IMR-90 (cell line): Measurements from ENCODE around the gene SHROOM3. TPM values are rescaled to one million over a fixed set of nuclear protein-coding genes. Genes with fewer than 3 reads are reported as not detected.

ENCODE experiments used
- ATAC-seq: fragments of 200-7000 bp; cut with Tn5 transposase; 2 replicates; pipeline ENCODE4 v1.9.1; 2020; ENCODE audit warnings: low read depth, mild to moderate bottlenecking, moderate library complexity
- BruUV-seq: library from RNA; stranded (reverse); fragments of 400-500 nt; replicated peaks from 2 replicates; lab custom pipeline; 2021; lab: Mats Ljungman, UMichigan
- CTCF ChIA-PET: fragments of 300-600 bp; formaldehyde crosslinking; extraction: SDS; loops from one replicate; lab custom pipeline; 2021; ENCODE audit warnings: antibody characterized with exemption; lab: Yijun Ruan, JAX
- POLR2A ChIA-PET: fragments of 300-600 bp; sonication (Branson Sonifier 250); formaldehyde crosslinking; loops from one replicate; lab custom pipeline; 2022; ENCODE audit warnings: antibody characterized with exemption; ENCODE audit not compliant: unreplicated experiment; lab: Charles Lee
- DNase-seq: peaks from one replicate; pipeline ENCODE4 v3.0.0; 2013
- H2AFZ ChIP-seq: replicated peaks from 2 replicates; pipeline ENCODE3; 2013; ENCODE audit warnings: low read length, mild to moderate bottlenecking; ENCODE audit not compliant: poor library complexity
- H2AK5ac ChIP-seq: 2 replicates; pipeline ENCODE4 v1.6.1; 2013; ENCODE audit warnings: low read depth, low read length, inconsistent platforms
- H2AK9ac ChIP-seq: replicated peaks from 2 replicates; pipeline ENCODE3; 2013; ENCODE audit warnings: mild to moderate bottlenecking, low read depth, low read length, moderate library complexity; ENCODE audit not compliant: poor library complexity
- H2BK120ac ChIP-seq: 2 replicates; pipeline ENCODE4 v1.6.1; 2013; ENCODE audit warnings: low read depth, low read length, inconsistent platforms
- H2BK15ac ChIP-seq: 3 replicates; pipeline ENCODE4 v1.6.1; 2013; ENCODE audit warnings: low read depth, low read length, inconsistent platforms
- H2BK20ac ChIP-seq: 2 replicates; pipeline ENCODE4 v1.6.1; 2013; ENCODE audit warnings: low read depth, mild to moderate bottlenecking, inconsistent platforms, low read length, moderate library complexity
- H2BK5ac ChIP-seq: 2 replicates; pipeline ENCODE4 v1.6.1; 2013; ENCODE audit warnings: mild to moderate bottlenecking, low read depth, low read length, inconsistent platforms; ENCODE audit not compliant: poor library complexity, severe bottlenecking
- H3K14ac ChIP-seq: replicated peaks from 2 replicates; pipeline ENCODE4 v1.6.1; 2013; ENCODE audit warnings: low read depth, low read length, inconsistent platforms
- H3K18ac ChIP-seq: 2 replicates; pipeline ENCODE4 v1.6.1; 2013; ENCODE audit warnings: low read depth, low read length, control low read depth
- H3K23ac ChIP-seq: 2 replicates; pipeline ENCODE4 v1.6.1; 2013; ENCODE audit warnings: low read depth, low read length, inconsistent platforms
- H3K27ac ChIP-seq: 2 replicates; pipeline ENCODE4 v1.5.1; 2013; ENCODE audit warnings: mild to moderate bottlenecking, control low read depth, low read length; ENCODE audit not compliant: insufficient read depth
- H3K27me3 ChIP-seq: 2 replicates; pipeline ENCODE4 v1.6.1; 2013; ENCODE audit warnings: low read length; ENCODE audit not compliant: control insufficient read depth, insufficient read depth
- H3K36me3 ChIP-seq: 2 replicates; pipeline ENCODE4 v1.6.1; 2013; ENCODE audit warnings: low read length, mixed read lengths; ENCODE audit not compliant: control insufficient read depth, insufficient read depth
- H3K4ac ChIP-seq: 2 replicates; pipeline ENCODE4 v1.6.1; 2013; ENCODE audit warnings: low read depth, low read length, inconsistent platforms
- H3K4me1 ChIP-seq: 2 replicates; pipeline ENCODE4 v1.6.1; 2013; ENCODE audit warnings: low read length, mixed read lengths; ENCODE audit not compliant: control insufficient read depth, insufficient read depth
- H3K4me2 ChIP-seq: 2 replicates; pipeline ENCODE4 v1.6.1; 2013; ENCODE audit warnings: low read depth, mild to moderate bottlenecking, control low read depth, low read length, moderate library complexity
- H3K4me3 ChIP-seq: 2 replicates; pipeline ENCODE4 v1.5.1; 2013; ENCODE audit warnings: low read depth, mild to moderate bottlenecking, control low read depth, low read length, moderate library complexity; ENCODE audit not compliant: insufficient read depth
- H3K56ac ChIP-seq: 2 replicates; pipeline ENCODE4 v1.6.1; 2013; ENCODE audit warnings: low read length, inconsistent platforms; ENCODE audit not compliant: insufficient read depth; ENCODE audit errors: extremely low read depth
- H3K79me1 ChIP-seq, 2 experiments: 2 replicates each; pipeline ENCODE4 v1.6.1; 2013; ENCODE audit warnings: low read length in 2 of 2, inconsistent platforms in 1 of 2, low read depth in 1 of 2
- H3K9ac ChIP-seq: 2 replicates; pipeline ENCODE4 v1.6.1; 2013; ENCODE audit warnings: low read depth, low read length, control low read depth
- H3K9me1 ChIP-seq: 2 replicates; pipeline ENCODE4 v1.6.1; 2013; ENCODE audit warnings: low read length, inconsistent platforms; ENCODE audit not compliant: insufficient read depth
- H3K9me3 ChIP-seq: 2 replicates; pipeline ENCODE4 v1.6.1; 2013; ENCODE audit warnings: low read length; ENCODE audit not compliant: control insufficient read depth, insufficient read depth
- H4K20me1 ChIP-seq: 2 replicates; pipeline ENCODE4 v1.6.1; 2013; ENCODE audit warnings: low read length, inconsistent platforms; ENCODE audit not compliant: insufficient read depth
- H4K5ac ChIP-seq: 2 replicates; pipeline ENCODE4 v1.6.1; 2013; ENCODE audit warnings: mild to moderate bottlenecking, low read depth, low read length, control low read depth
- H4K8ac ChIP-seq, 2 experiments: 2 replicates each; pipeline ENCODE4 v1.6.1; 2013; ENCODE audit warnings: low read depth in 2 of 2, low read length in 2 of 2, control low read depth in 1 of 2, inconsistent platforms in 1 of 2
- H4K91ac ChIP-seq: 2 replicates; pipeline ENCODE4 v1.6.1; 2013; ENCODE audit warnings: low read depth, low read length, inconsistent platforms; ENCODE audit not compliant: insufficient read depth
- BHLHE40 ChIP-seq: fragments of 150-350 bp; IDR thresholded peaks from 2 replicates; pipeline ENCODE4 v1.6.1; 2016; ENCODE audit warnings: mild to moderate bottlenecking, low read depth, low read length
- CEBPB ChIP-seq: IDR thresholded peaks from 2 replicates; pipeline ENCODE4 v1.6.1; 2012; ENCODE audit warnings: low read depth, low read length, improper control_type of control experiment
- CHD1 ChIP-seq: IDR thresholded peaks from 2 replicates; pipeline ENCODE4 v1.6.1; 2012; ENCODE audit warnings: low read depth, low read length, improper control_type of control experiment
- CTCF ChIP-seq: conservative IDR thresholded peaks from 2 replicates; pipeline ENCODE4 v1.5.1; 2012; ENCODE audit warnings: mild to moderate bottlenecking, low read depth, low read length, improper control_type of control experiment
- FOS ChIP-seq: fragments of 150-350 bp; IDR thresholded peaks from 2 replicates; pipeline ENCODE4 v1.6.1; 2016; ENCODE audit warnings: low read depth, low read length
- MAZ ChIP-seq: IDR thresholded peaks from 2 replicates; pipeline ENCODE4 v1.6.1; 2012; ENCODE audit warnings: low read depth, mild to moderate bottlenecking, low read length, improper control_type of control experiment, moderate library complexity, borderline replicate concordance
- MXI1 ChIP-seq: IDR thresholded peaks from 2 replicates; pipeline ENCODE4 v1.6.1; 2012; ENCODE audit warnings: low read depth, mild to moderate bottlenecking, low read length, moderate library complexity, borderline replicate concordance
- NFE2L2 ChIP-seq: fragments of 150-350 bp; IDR thresholded peaks from 2 replicates; pipeline ENCODE4 v1.6.1; 2016; ENCODE audit warnings: low read depth, mild to moderate bottlenecking, low read length
- POLR2A ChIP-seq: IDR thresholded peaks from 2 replicates; pipeline ENCODE4 v1.6.1; 2012; ENCODE audit warnings: mild to moderate bottlenecking, low read depth, low read length
- RAD21 ChIP-seq: IDR thresholded peaks from 2 replicates; pipeline ENCODE4 v1.6.1; 2012; ENCODE audit warnings: low read length, improper control_type of control experiment
- RCOR1 ChIP-seq: IDR thresholded peaks from 2 replicates; pipeline ENCODE4 v1.6.1; 2012; ENCODE audit warnings: mild to moderate bottlenecking, low read length, improper control_type of control experiment; ENCODE audit not compliant: insufficient replicate concordance
- RFX5 ChIP-seq: IDR thresholded peaks from 2 replicates; pipeline ENCODE4 v1.8.0; 2012; ENCODE audit warnings: low read depth, mild to moderate bottlenecking, low read length, moderate library complexity
- SMC3 ChIP-seq: fragments of 150-350 bp; IDR thresholded peaks from 2 replicates; pipeline ENCODE4 v1.6.1; 2016; ENCODE audit warnings: low read depth, mild to moderate bottlenecking, antibody characterized with exemption, low read length, moderate library complexity
- USF2 ChIP-seq: fragments of 150-350 bp; IDR thresholded peaks from 2 replicates; pipeline ENCODE4 v1.6.1; 2017; ENCODE audit warnings: mild to moderate bottlenecking, antibody characterized with exemption, low read length, low read depth
- WGBS, 2 experiments: methylation state at CpG; one replicate each; pipeline versions ENCODE4 v1.1.5 to v1.1.7; 2013; ENCODE audit warnings: missing lambda C conversion rate in 2 of 2; ENCODE audit not compliant: insufficient read length in 1 of 2; ENCODE audit errors: extremely low coverage in 2 of 2; 5-methylcytosine and 5-hydroxymethylcytosine counted together
- dilution Hi-C: fragments of 300-500 bp; cut with HindIII; formaldehyde crosslinking; loops from one replicate; pipeline ENCODE4 v1.14.3; 2018; ENCODE audit warnings: low sequenced_read_pairs; ENCODE audit not compliant: unreplicated experiment
- in situ Hi-C: fragments of 300-500 bp; cut with MboI; formaldehyde crosslinking; loops from 3 replicates; pipeline ENCODE4 v1.14.3; 2019; ENCODE audit warnings: low sequenced_read_pairs, inconsistent platforms, mixed read lengths
- intact Hi-C: fragments of 100-400 bp; cut with micrococcal nuclease; formaldehyde crosslinking; loops from 2 replicates; pipeline ENCODE4 v1.10.0; 2022
- polyA plus RNA-seq, 3 experiments: library from polyadenylated mRNA; depleted of rRNA; stranded (reverse); fragments of >200 nt; gene quantifications; 2 replicates each; pipeline ENCODE4 v1.2.3, GENCODE V29; 2012; ENCODE audit warnings: low replicate concordance in 1 of 3
- total RNA-seq: library from RNA; depleted of rRNA; stranded (reverse); fragments of >200 nt; gene quantifications from 2 replicates; pipeline ENCODE4 v1.2.3, GENCODE V29; 2012
- TF ChIP-seq, protein P1 (sequence below): fragments of 150-350 bp; IDR thresholded peaks from 2 replicates; pipeline ENCODE4 v1.6.1; 2016; ENCODE audit warnings: low read depth, mild to moderate bottlenecking, low read length, moderate library complexity, borderline replicate concordance

The SHROOM3 gene
- total and polyA plus RNA-seq, 2 of the 4 experiments (the other 2 are of a cell fraction) = 10.8 to 19.5 TPM

GRCh38 chr4:76388160-76388908 lies 46.7 kb upstream of the SHROOM3 start:
- DNase-seq (no peak), ATAC-seq (peak; percentile 32; the same call in 1 of the 2 replicates)
- H4K8ac ChIP-seq = no peak overlapping the region
- H3K56ac ChIP-seq = no peak overlapping the region
- dilution Hi-C loops (no loop called here), intact Hi-C loops (no loop called here), in situ Hi-C loops (no loop called here)
- H3K27me3 ChIP-seq = peaks cover 4% of the 10 kb centered on the region; the same call in 1 of the 2 replicates
- WGBS, 2 experiments = 100% methylated on average over 1 of the region's 3 CpGs; no CpG with 5 or more reads in 1 of the 2 experiments
- H2AK9ac ChIP-seq = no peak overlapping the region
- POLR2A ChIA-PET = interaction anchor here (1.0 kb wide), 1 partner anchor 9 kb away, joined by 3 read pairs; no protein-coding TSS in a partner anchor
- H3K9ac ChIP-seq = no peak overlapping the region
- no peaks in the 10 kb centered on the region for H4K20me1 ChIP-seq
- no TSS peak for BruUV-seq
- H3K9me3 ChIP-seq = no peaks in the 10 kb centered on the region
- H4K91ac ChIP-seq = no peak overlapping the region
- CTCF ChIA-PET = interaction anchor here (0.6 to 0.7 kb wide), 2 partner anchors 19 to 1231 kb away, joined by 3 read pairs; no protein-coding TSS in a partner anchor
- H3K79me1 ChIP-seq = no peaks in the 10 kb centered on the region
- no peak overlapping the region for H3K4me3 ChIP-seq
- H3K18ac ChIP-seq = no peak overlapping the region
- no peak overlapping the region for H3K14ac ChIP-seq
- H3K4me1 ChIP-seq = no peaks in the 10 kb centered on the region
- H3K23ac ChIP-seq = no peak overlapping the region
- no peak overlapping the region for H3K27ac ChIP-seq
- no peak overlapping the region for H3K4me2 ChIP-seq
- H2BK5ac ChIP-seq = no peak overlapping the region
- H2AK5ac ChIP-seq = no peak overlapping the region
- no peak overlapping the region for H3K4ac ChIP-seq
- no peak overlapping the region for H2BK15ac ChIP-seq
- H4K5ac ChIP-seq = no peak overlapping the region
- H2AFZ ChIP-seq = peak overlapping the region; percentile 0
- no peaks in the 10 kb centered on the region for H3K9me1 ChIP-seq
- no peaks in the 10 kb centered on the region for H3K36me3 ChIP-seq
- no peak overlapping the region; the same call in 1 of the 2 replicates for H2BK120ac ChIP-seq
- no peak overlapping the region for H2BK20ac ChIP-seq
- TF ChIP-seq, protein P1, sequence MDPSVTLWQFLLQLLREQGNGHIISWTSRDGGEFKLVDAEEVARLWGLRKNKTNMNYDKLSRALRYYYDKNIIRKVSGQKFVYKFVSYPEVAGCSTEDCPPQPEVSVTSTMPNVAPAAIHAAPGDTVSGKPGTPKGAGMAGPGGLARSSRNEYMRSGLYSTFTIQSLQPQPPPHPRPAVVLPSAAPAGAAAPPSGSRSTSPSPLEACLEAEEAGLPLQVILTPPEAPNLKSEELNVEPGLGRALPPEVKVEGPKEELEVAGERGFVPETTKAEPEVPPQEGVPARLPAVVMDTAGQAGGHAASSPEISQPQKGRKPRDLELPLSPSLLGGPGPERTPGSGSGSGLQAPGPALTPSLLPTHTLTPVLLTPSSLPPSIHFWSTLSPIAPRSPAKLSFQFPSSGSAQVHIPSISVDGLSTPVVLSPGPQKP = no peak
- TF ChIP-seq RFX5 (no peak), RCOR1 (no peak), FOS (no peak), CEBPB (no peak), SMC3 (no peak), USF2 (no peak), POLR2A (no peak), BHLHE40 (no peak), CTCF (no peak), RAD21 (no peak), MAZ (no peak), NFE2L2 (no peak), CHD1 (no peak), MXI1 (no peak)
